DMS 273 treated with DMSO at 0.1 percent for 48 hours (cell line): ENCODE measurements around the gene ITCH.
"Not testable (repeated sequence)": the region's sequence is repeated elsewhere in the genome, so short reads cannot be mapped to it uniquely, and the experiment has no call there.

Experiments used
- DNase-seq: peaks from one replicate; lab custom pipeline; 2025; lab: John Stamatoyannopoulos, UW

The ITCH gene

DNA sequence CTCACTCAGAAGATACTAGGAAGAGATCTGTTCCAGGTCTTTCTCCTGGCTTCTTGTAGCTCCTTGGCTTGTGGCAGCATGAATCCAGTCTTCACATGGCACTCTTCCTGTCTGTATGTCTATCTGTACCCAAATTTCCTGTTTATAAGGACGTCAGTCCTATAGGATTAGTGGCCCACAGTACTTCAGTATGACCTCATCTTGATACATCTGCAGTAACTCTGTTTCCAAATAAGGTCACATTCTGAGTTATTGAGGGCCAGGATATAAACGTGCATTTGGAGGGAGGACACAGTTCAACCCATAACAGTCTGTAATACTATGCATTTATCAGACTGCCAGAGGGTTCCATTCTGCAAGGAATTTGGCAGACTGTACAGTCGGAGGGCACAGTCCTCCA is 95.6 kb downstream of the ITCH start:
- DNase-seq, result no peak

DNA sequence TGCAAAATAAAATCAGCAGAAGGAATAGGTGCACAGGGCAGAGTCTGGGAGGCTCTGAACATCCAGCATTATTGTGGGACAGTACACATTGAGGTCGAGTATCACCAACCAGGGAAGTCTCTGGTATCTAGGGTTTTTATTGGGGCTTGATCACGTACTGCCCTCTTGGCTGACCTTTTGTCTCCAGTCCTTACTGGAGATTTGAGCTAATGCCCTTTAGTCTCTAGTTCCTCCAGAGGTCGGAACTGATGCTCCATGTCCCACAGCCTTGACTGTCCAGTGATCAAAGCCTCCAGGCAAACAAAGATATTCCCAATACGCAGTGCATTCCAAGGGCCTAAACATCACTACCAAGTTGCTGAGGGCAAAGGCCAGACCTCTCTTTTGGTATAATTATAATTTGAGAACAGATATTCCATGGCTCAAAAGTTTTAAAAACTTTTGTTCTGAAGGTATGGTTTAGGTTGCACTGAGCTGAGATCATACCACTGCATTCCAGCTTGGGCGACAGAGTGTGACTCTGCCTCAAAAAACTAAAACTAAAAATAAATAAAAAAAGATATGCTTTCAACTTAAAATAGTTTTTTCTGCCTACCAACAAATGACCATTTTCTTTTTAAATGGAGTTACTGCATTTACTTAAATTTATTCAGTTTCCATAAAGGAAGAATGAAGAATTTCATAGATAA is 96.3 kb downstream of the ITCH start:
- no peak for DNase-seq

DNA sequence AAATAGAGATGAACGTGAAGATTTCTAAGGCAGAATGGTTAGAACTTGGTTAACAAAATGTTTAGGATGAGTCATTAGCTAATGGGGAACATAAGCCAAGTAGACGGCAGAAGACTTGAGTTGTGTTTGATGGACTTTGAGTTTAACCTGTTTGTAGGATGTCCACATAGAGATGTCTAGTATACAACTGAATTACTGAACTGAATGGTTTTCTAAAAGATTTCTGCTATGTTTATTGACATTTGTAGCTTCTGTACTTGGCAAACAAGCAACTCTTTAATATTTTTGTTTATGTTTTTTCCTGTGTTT is 98.7 kb downstream of the ITCH start:
- no peak for DNase-seq

DNA sequence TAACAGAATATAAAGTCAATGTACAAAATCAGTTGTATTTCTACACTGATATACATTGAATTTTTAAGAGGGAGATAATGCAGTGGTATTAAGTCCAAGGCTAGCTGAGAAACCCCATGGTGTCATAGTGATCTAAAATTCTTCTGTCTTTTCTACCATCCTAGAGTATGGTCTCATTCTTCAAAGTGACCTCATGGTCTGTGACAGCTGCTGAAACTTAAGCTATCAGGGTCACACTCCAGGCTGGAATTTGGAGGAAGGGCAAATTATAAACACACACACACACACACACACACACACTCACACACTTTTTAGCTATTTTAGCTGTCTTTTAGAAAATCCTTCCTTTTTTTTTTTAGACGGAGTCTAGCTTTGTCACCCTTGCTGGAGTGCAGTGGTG is 105.9 kb downstream of the ITCH start:
- no peak for DNase-seq

DNA sequence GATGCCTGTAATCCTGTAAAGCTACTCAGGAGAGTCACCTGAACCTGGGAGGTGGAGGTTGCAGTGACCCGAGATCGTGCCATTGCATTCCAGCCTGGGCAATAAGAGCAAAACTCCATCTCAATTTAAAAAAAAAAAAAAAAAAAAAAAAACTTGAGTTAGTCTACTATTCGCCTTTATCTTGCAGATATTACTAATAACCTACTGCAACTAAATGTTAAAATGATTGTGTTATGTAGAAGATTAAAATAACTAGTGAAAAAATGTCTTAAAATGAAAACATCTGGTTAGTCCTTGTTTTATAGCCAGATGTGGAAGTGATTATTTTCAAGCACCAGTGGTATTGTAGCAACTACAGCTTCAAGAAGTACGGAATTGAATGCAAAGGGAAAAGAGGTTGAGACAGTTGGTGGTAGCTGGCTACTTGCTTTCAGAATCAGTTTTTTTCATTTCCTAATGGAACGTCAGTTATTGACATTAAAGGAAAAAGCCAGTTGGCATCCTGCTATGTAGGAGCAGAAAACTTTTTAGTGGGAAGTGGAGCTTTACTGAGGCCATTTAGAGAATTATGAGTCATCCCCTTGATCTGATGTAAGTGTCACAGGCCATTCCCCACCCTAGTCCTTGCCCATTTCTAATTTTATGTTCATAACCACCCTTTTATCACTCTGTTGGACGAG is 109.3 kb downstream of the ITCH start:
- no peak for DNase-seq

DNA sequence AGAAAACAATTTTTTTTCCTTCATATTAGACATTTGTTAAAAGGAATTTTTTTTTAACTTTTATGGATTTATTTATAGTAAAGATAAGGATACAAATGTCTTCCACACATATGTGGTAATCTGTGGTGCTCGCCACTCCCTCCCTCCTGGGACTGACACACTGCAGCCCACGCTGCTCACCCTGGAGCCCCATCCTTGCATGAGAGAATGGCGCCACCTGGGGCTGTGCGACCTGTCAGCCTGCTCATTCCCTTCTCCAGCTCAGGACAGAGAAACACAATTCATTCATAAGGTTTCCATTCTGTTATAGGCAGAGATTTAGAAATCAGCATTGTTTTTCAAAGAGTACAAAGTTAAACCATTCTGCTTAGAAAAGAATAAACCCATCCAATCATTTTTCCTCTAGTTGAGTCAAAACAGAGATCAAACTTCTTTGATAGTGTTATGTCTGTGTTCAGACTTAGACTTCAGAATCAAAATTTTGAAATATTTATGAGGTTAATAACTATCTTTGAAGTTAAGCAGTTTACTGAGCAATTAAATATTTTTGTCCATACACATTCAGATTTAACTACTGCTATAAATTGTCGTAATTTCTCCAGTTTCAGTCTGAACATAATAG is 110.3 kb downstream of the ITCH start:
- DNase-seq, result no peak

DNA sequence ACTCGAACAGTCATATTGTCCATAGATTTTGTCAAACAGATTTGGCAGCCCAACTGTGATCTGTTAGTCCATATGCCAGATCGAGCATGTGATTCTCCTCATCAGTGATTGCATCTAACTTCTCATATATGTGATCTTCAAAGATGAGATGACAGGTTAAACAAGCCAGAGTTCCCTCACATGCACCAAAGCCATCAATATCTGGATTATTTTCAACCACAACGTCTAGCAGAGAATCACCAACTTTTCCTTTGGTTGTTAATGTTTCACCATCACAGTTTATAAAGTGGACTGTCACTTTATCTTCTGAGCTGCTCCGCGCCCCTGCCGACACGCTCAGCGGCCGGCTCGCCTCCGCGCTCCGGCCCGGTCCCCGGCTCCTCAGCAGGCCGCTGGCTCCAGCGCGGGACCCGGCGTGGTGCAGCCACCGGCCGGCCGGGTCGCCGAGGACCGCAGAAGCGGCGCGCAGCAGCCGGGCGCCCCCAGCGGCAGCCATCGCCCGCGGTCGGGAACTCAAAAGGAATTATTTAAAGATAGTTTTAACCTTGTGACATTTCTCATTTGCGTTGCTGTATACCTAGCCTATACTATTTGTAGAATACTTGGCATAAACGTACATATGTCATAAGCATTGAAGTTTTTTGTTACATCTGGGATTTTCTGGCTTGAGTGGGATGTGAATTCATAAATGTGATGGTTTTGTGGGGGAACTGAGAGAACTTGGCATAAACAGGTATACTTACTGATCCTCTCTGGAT is 113.1 kb downstream of the ITCH start:
- no peak for DNase-seq

DNA sequence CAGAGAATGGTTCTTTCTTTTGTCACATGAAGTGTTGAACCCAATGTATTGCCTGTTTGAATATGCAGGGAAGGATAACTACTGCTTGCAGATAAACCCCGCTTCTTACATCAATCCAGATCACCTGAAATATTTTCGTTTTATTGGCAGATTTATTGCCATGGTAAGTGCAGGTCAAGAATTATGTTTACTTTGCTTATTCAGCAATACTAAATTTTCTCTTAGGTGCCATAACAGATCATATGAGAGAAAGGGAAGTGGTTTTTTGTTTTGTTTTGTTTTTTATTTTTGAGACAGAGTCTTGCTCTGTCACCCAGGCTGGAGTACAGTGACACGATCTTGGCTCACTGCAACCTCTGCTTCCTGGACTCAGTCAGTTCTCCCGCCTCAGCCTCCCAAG is 116.6 kb downstream of the ITCH start:
- DNase-seq, result no peak

DNA sequence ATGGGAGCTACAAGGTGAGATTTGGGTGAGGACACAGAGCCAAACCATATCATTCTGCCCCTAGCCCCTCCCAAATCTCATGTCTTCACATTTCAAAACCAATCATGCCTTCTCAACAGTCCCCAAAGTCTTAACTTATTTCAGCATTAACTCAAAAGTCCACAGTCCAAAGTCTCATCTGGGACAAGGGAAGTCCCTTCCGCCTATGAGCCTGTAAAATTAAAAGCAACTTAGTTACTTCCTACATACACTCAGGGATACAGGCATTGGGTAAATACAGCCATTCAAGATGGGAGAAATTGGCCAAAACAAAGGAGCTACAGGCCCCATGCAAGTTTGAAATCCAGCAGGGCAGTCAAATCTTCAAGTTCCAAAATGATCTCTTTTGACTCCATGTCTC is 119.1 kb downstream of the ITCH start:
- not testable (repeated sequence) for DNase-seq

DNA sequence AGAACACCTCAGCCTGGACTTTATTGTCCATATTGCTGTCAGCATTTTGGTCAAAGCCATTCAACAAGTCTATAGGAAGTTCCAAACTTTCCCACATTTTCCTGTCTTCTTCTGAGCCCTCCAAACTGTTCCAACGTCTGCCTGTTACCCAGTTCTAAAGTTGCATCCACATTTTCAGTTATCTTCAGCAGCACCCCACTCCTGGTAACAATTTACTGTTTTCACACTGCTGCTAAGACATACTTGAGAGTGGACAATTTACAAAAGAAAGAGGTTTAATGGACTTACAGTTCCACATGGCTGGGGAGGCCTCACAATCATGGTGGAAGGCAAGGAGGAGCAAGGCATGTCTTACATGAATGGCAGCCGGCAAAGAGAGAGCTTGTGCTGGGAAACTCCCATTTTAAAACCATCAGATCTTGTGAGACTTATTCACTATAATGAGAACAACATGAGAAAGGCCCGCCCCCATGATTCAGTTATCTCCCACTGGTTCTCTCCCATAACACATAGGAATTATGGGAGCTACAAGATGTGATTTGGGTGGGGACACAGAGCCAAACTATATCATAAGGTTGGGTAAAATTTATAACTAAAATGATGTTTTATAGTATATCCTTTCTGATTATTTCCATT is 120.6 kb downstream of the ITCH start:
- DNase-seq, result not testable (repeated sequence)

DNA sequence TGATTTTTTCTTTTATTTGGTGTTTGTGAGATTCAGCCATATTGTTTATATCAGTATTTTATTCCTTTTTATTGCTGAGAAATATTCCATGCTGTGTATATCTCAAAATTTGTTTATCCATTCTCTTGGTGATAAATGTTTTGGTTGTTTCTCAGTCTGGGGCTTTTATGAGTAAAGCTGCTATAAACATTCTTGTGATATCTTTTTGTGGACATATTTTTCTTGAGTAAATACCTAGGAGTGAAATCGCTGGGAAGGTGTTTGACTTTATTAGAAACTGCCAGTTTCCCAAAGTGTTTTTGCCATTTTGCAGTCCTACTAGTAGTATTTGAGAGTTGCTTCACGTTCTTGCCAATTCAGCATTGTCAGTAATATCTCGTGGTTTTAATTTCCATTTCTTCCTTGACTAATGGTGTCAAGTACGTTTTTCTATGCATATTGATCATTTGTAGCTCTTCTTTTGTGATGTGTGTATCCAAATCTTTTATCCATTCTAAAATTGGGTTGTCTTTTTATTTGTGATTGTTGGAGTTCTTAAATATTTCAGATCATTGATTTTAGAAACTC is 122.1 kb downstream of the ITCH start:
- DNase-seq, result no peak

DNA sequence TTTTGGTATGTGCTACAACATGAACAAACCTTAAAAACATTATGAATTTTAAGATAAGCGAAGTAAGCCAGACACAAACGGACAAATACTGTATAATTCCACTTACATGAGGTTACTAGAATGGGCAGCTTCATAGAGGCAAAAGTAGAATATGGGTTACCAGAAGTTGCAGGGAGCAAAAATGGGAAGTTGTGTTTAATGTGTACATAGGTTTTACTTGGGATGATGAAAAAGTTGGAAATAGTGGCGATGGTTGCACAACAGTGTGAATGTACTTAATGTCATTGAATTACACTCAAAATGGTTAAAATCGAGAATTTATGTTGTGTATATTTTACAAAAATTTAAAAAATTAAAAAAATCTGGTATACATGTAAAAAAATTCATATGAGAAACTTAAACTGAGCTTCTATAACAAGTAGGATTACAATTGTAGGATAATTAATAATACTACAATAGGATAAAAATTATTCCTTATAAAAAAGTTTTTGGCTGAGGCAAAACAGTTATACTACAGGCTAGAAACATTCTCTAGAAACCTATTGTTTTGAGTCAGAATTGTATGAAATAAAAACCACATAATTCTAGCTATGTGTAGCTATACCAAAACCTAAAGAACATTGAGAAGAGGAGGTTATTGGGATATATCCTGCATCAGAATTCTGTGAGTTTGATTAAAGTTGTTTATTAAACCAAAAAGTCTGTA is 128.3 kb downstream of the ITCH start:
- DNase-seq, result no peak

DNA sequence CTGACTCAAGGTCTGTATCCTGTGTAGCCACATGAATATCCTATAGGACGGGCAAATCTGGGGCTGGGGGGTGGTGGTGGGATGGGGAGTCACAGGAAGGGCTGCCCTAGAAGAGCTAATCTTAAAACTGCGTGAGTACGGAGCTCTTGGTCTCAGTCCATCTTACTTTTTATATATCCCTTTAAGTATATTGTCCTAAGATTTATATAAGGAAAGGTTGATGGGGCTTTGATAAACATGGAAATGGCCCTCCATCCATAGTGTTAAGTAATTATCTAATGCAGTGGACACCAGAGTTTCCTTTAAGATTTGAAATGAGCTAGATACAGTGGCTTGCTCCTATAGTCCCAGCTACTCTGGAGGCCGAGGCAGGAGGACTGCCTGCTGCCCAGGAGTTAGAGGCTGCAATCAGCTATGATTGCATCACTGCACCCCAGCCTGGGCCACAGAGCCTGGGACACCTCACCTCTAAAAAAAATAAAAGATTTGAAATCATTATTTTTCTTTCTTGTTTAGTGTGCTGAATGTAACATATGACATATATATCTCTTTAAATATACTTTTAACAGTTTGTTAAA is 128.9 kb downstream of the ITCH start:
- no peak for DNase-seq

DNA sequence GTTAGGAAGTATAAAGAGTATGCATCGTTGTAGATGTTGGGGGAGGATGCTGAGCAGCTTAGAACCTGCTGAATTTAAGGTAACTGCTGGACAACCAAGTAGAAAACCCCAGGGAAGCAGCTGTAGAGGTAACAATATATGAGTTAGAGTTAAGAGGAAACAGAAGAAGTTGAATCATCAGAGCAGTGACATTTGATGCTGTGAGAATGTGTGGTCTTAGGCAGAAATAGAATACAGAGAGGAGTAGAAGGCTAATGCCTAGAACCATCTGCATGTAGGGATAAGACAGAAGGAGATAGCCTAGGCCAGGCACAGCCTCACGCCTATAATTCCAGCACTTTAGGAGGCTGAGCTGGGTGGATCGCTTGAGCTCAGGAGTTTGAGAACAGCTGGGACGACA is 130.6 kb downstream of the ITCH start:
- DNase-seq, result no peak

DNA sequence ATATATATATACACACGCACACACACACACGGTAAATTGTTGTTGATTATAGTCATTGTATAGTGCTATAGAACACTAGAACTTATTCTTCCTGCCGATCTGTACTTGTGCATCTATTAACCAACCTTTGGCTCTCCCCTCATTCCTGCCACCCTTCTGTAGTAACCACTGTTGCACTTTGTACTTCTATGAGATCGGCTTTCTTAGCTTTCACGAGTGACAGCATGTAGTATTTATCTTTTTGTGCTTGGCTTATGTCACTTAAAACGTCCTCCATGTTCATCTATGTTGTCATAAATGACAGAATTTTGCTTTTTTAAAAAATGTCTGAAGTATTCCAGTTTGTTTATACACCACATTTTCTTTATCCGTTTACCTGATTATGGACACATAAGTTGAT is 132.2 kb downstream of the ITCH start:
- DNase-seq, result no peak

DNA sequence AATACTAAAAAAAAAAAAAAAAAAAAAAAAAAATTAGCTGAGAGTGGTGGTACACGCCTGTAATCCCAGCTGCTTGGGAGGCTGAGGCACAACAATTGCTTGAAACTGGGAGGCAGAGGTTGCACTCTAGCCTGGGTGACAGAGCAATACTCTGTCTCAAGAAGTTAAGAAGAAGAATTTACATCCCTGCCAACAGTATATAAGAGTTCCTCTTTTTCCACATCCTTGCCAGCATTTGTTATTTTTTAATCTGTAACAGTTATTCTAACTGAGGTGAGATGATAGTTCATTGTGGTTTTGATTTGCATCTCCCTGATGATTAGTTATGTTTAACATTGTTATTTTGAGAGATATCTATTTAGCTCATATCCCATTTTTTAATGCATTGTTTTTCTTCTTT is 132.8 kb downstream of the ITCH start:
- DNase-seq, result no peak

DNA sequence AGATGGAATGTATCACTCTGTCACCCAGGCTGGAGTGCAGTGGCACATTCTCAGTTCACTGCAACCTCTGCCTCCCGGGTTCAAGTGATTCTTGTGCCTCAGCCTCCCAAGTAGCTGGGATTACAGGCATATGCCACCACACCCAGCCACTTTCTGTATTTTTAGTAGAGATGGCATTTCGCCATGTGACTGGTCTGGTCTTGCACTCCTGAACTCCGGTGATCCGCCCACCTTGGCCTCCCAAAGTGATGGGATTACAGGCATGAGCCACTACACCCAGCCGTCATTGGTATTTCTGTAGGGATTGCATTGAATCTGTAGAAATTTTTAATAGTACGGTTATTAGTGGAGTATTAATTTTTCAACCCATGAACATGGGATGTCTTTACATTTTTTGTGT is 134.5 kb downstream of the ITCH start:
- not testable (repeated sequence) for DNase-seq

DNA sequence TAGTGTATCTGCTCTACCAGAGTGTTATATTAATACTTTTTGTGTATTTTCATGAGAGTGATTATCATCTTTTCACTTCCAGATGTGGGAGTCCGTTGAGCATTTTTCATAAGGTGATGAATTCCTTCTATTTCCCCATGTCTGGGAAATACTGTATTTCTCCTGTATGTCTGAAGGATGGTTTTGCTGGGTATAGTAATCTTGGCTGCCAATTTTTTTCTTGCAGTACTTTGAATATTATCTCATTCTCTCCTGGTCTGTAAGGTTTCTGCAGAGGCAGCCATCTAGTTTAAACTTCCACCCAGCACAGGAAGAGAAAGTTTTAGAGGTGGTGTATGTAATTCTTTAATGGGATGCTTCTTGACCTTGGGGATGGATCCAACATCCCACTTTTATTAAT is 137.8 kb downstream of the ITCH start:
- no peak for DNase-seq

DNA sequence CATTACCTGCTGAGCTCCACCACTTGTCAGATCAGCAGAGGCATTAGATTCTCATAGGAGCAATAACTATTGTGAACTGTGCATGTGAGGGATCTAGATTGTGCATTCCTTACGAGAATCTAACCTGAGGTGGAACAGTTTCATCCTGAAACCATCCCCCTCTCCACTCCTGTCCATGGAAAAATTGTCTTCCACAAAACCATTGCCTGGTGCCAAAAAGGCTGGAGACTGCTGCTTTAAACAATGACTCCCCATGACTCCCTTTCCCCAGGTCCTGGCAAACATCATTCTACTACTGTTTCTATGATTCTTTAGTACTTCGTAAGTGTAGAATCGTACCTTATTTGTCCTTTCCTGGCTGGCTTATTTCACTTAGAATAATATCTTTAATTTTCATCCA is 143.4 kb downstream of the ITCH start:
- no peak for DNase-seq

DNA sequence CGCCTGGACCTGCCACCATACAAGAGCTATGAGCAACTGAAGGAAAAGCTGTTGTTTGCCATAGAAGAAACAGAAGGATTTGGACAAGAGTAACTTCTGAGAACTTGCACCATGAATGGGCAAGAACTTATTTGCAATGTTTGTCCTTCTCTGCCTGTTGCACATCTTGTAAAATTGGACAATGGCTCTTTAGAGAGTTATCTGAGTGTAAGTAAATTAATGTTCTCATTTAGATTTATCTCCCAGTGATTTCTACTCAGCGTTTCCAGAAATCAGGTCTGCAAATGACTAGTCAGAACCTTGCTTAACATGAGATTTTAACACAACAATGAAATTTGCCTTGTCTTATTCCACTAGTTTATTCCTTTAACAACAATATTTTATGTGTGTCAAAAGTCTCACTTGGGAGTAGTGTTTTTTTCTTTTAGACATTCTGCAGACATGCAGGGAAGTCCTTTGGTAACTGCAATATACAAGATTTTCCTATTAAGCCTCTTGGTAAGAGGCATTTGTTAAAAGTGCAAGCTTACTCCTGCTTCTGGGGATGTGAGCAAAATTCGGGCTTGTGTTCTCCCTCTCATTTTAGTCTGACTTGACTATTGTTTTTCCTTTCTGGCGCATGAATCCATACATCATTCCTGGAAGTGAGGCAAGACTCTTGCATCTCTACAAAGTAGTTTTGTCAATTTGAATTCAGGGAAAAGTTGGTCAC is 144.8 kb downstream of the ITCH start:
- DNase-seq, result no peak

DNA sequence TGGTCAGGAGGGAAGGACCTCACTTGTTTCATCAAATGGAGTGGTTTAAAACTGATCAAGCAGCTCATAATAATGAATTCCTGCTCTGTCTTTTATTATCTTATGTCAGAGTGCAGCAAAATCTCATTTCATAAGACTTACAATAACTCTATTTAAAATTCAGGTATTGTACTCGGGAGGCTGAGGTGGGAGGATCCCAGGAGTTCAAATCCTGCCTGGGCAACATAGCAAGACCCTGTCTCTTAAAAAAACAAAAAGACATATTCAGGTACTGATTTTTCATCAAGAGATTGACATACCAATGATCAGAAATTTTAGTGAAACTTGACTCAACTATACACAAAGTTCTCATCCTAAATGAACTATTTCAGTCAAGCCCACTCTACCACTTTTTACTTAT is 147.5 kb downstream of the ITCH start:
- no peak for DNase-seq
